ENCODE measurements around the gene CAMTA1. TPM values are rescaled to one million over a fixed set of nuclear protein-coding genes. Genes with fewer than 3 reads are reported as not detected.

Gene CAMTA1
- total RNA-seq, 1 experiment from 2014 or later: 60.0 TPM

- ChIA-PET POLR2A (no interaction called here), CTCF (no interaction called here)
- no peak for DNase-seq
- BruUV-seq (replicated peaks): no TSS peak
- no peaks in the 10 kb centered on the region for H3K4me1 ChIP-seq
- intact Hi-C loops (cut with micrococcal nuclease; ENCODE audit: unreplicated experiment): no loop called here
- H3K4me3 Mint-ChIP-seq (ENCODE audit: unreplicated experiment): no peak overlapping the region
- no peaks in the 10 kb centered on the region for H3K36me3 Mint-ChIP-seq (ENCODE audit: insufficient read depth, unreplicated experiment)
- H3K27ac Mint-ChIP-seq (ENCODE audit: unreplicated experiment): no peak overlapping the region
- H3K9me3 Mint-ChIP-seq (ENCODE audit: unreplicated experiment): no peaks in the 10 kb centered on the region
- H3K4me1 Mint-ChIP-seq (ENCODE audit: low read depth, unreplicated experiment): no peaks in the 10 kb centered on the region
- no peaks in the 10 kb centered on the region for H3K27me3 ChIP-seq (replicated peaks; ENCODE audit: control insufficient read depth, insufficient read depth, low read length)
- peaks cover 22% of the 10 kb centered on the region for H3K27me3 Mint-ChIP-seq (ENCODE audit: insufficient read depth, unreplicated experiment)
- no peaks in the 10 kb centered on the region for H3K9me3 ChIP-seq
- no peak overlapping the region for H3K4me3 ChIP-seq (ENCODE audit: low read depth, low read length)
- no peak for TF ChIP-seq CTCF (IDR thresholded peaks at IDR 0.05; ENCODE audit: insufficient read depth in 1 of 2, low read depth in 1 of 2, low read length in 1 of 2, severe bottlenecking in 1 of 2, unreplicated experiment in 1 of 2)
- no peaks in the 10 kb centered on the region for H3K36me3 ChIP-seq (ENCODE audit: control insufficient read depth, insufficient read depth, low read length)
Observed at GRCh38 chr1:7135493-7135892, 350.2 kb downstream of the CAMTA1 start.

GRCh38 chr1:7136166-7136953 is 351.1 kb downstream of the CAMTA1 start:
- CTCF ChIA-PET: no interaction called here
- Histone ChIP-seq H3K27me3 (replicated peaks; ENCODE audit: control insufficient read depth, insufficient read depth, low read length) (no peaks in the 10 kb centered on the region), H3K36me3 (ENCODE audit: control insufficient read depth, insufficient read depth, low read length) (no peaks in the 10 kb centered on the region), H3K9me3 (no peaks in the 10 kb centered on the region), H3K4me1 (no peaks in the 10 kb centered on the region), H3K4me3 (ENCODE audit: low read depth, low read length) (no peak overlapping the region)
- Mint-ChIP-seq H3K27ac (ENCODE audit: unreplicated experiment) (no peak overlapping the region), H3K27me3 (ENCODE audit: insufficient read depth, unreplicated experiment) (peaks cover 20% of the 10 kb centered on the region), H3K4me3 (ENCODE audit: unreplicated experiment) (no peak overlapping the region), H3K4me1 (ENCODE audit: low read depth, unreplicated experiment) (no peaks in the 10 kb centered on the region), H3K36me3 (ENCODE audit: insufficient read depth, unreplicated experiment) (no peaks in the 10 kb centered on the region), H3K9me3 (ENCODE audit: unreplicated experiment) (no peaks in the 10 kb centered on the region)
- intact Hi-C loops (cut with micrococcal nuclease; ENCODE audit: unreplicated experiment): no loop called here
- no peak for TF ChIP-seq CTCF (IDR thresholded peaks at IDR 0.05; ENCODE audit: insufficient read depth in 1 of 2, low read depth in 1 of 2, low read length in 1 of 2, severe bottlenecking in 1 of 2, unreplicated experiment in 1 of 2)
- POLR2A ChIA-PET: no interaction called here
- no peak for DNase-seq
- no TSS peak for BruUV-seq (replicated peaks)

DNA sequence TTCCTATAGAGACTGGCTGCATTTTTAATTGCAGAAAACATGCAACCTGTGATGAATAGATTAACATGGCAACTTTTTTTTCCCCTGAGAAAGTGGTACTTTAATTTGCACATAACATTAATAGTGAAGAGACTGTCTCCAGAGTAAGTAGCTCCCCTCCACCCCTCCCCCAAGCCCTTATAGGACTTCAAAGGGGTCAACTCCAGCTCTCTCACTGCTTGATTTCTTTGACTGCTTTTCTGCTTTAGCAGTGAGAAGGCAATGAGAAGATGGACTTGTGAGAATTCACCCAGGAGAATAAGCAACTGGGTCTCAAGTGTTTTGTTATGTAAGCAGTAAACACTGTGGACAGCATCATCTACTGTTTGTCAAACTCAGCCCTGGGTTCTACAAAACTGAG is 355.0 kb downstream of the CAMTA1 start:
- no peaks in the 10 kb centered on the region for H3K9me3 Mint-ChIP-seq (ENCODE audit: unreplicated experiment)
- H3K4me1 ChIP-seq: no peaks in the 10 kb centered on the region
- H3K27me3 Mint-ChIP-seq (ENCODE audit: insufficient read depth, unreplicated experiment): peaks cover 14% of the 10 kb centered on the region
- H3K36me3 ChIP-seq (ENCODE audit: control insufficient read depth, insufficient read depth, low read length): no peaks in the 10 kb centered on the region
- no TSS peak for BruUV-seq (replicated peaks)
- no peak overlapping the region for H3K4me3 ChIP-seq (ENCODE audit: low read depth, low read length)
- H3K36me3 Mint-ChIP-seq (ENCODE audit: insufficient read depth, unreplicated experiment): no peaks in the 10 kb centered on the region
- H3K4me3 Mint-ChIP-seq (ENCODE audit: unreplicated experiment): no peak overlapping the region
- ChIA-PET CTCF (no interaction called here), POLR2A (no interaction called here)
- H3K27me3 ChIP-seq (replicated peaks; ENCODE audit: control insufficient read depth, insufficient read depth, low read length): no peaks in the 10 kb centered on the region
- no peaks in the 10 kb centered on the region for H3K9me3 ChIP-seq
- H3K27ac Mint-ChIP-seq (ENCODE audit: unreplicated experiment): no peak overlapping the region
- no peak for DNase-seq
- no peaks in the 10 kb centered on the region for H3K4me1 Mint-ChIP-seq (ENCODE audit: low read depth, unreplicated experiment)
- no peak for TF ChIP-seq CTCF (IDR thresholded peaks at IDR 0.05; ENCODE audit: insufficient read depth in 1 of 2, low read depth in 1 of 2, low read length in 1 of 2, severe bottlenecking in 1 of 2, unreplicated experiment in 1 of 2)
- intact Hi-C loops (cut with micrococcal nuclease; ENCODE audit: unreplicated experiment): no loop called here
